Omental fat pad (tissue), 4 donors: Measurements from ENCODE around the gene ZNF598. TPM values are rescaled to one million over a fixed set of nuclear protein-coding genes. Genes with fewer than 3 reads are reported as not detected.

ENCODE experiments used
- ATAC-seq: fragments of 150-250 bp; one replicate; pipeline ENCODE4 v1.9.1; 2016; ENCODE audit warnings: mild to moderate bottlenecking, moderate library complexity; ENCODE audit not compliant: low FRiP score
- DNase-seq: peaks from one replicate; pipeline ENCODE4 v3.0.0-alpha.2; 2019; ENCODE audit warnings: low spot score
- total RNA-seq, 4 donors: library from RNA; depleted of rRNA; stranded (reverse); fragments of >200 nt; gene quantifications; one replicate each; pipeline ENCODE4 v1.1.0, GENCODE V29; 2016
- TF ChIP-seq, protein P1 (sequence below), 3 donors: fragments of 450-650 bp; IDR thresholded peaks; one replicate each; pipeline ENCODE4 v1.5.1; 2016 to 2017; ENCODE audit warnings: antibody characterized with exemption in 3 of 3, mild to moderate bottlenecking in 3 of 3, moderate library complexity in 2 of 3

Gene ZNF598
- 10 to 100 TPM; 19.1 to 49.0 (median 24.3) TPM for total RNA-seq

DNA sequence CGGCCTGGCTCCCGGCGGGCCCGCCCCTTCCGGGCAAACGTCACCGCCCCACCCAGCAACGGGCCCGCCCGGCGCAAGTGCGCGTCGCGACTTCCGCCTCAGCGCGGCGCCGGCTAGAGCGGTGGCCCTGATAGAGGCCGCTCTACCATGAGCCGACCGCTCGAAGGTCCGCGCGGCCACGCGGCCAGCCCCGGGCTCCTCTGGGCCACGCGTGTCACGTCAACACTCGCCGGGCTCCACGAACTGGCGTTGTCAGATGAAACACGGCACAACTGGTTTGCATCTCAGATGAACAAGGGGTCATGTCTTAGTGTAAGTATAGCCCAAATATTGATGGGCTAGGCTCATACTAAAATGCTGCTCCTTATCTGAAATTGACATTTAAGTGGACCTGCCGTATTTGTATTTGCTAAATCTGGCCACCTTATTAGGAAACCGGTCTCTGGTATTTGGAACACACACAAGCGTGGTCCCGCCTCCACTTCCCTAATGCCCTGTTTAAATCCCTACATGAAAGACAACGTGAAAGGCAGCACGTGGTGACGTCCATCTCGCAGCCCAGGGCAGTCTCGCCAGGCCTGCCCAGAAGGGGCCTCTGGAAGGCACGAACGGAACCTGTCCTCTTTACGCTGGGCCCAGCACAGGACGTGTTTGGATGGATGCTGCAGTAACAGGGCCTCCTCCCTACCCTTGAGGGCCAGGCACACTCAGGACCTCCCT is at the start of gene ZNF598:
ZNF598 (minus strand) TSS at position 31 of the 720 bp plus-strand sequence.
- DNase-seq, result no peak
- TF ChIP-seq, protein P1, sequence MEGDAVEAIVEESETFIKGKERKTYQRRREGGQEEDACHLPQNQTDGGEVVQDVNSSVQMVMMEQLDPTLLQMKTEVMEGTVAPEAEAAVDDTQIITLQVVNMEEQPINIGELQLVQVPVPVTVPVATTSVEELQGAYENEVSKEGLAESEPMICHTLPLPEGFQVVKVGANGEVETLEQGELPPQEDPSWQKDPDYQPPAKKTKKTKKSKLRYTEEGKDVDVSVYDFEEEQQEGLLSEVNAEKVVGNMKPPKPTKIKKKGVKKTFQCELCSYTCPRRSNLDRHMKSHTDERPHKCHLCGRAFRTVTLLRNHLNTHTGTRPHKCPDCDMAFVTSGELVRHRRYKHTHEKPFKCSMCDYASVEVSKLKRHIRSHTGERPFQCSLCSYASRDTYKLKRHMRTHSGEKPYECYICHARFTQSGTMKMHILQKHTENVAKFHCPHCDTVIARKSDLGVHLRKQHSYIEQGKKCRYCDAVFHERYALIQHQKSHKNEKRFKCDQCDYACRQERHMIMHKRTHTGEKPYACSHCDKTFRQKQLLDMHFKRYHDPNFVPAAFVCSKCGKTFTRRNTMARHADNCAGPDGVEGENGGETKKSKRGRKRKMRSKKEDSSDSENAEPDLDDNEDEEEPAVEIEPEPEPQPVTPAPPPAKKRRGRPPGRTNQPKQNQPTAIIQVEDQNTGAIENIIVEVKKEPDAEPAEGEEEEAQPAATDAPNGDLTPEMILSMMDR (IDR thresholded peaks at IDR 0.05), result no peak
- ATAC-seq, result peak; percentile 75

DNA sequence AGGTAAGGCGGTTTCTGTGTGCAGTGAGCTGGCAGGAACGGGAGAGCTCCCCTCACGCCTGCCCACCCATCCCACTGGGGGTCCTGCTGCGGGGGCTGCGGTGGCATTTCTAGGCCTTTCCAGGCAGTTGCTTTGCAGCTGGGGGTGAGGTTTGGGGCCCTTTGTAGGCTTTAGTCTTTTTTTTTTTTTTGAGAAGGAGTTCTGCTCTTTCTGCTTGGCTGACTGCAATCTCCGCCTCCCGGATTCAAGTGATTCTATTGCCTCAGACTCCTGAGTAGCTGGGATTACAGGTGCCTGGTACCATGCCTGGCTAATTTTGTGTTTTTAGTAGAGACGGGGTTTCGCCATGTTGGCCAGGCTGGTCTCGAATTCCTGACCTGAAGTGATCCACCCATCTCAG is 49.3 kb upstream of the ZNF598 start:
- TF ChIP-seq, protein P1 (IDR thresholded peaks at IDR 0.05), result no peak
- DNase-seq, result no peak
- ATAC-seq, result no peak

DNA sequence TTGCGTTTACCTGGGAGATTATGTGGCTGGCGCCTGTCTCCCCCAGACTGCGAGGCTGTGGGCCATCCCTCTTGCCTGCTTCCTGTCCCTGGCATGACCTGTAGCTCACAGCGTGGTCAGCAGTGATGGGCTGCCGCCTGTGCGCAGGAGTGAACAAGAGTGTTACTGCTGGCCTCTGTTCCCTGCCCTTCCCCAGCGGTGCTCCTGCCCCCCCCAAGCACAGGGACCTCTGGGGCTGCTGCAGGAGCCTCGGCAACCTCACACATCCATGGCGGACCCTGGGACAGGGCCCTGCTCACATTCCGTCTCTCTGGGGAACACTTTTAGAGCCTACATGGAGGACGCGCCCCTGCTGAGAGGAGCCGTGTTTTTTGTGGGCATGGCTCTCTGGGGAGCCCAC is 48.8 kb upstream of the ZNF598 start:
- ATAC-seq (no peak), DNase-seq (no peak)
- TF ChIP-seq, protein P1 (IDR thresholded peaks at IDR 0.05), result no peak

DNA sequence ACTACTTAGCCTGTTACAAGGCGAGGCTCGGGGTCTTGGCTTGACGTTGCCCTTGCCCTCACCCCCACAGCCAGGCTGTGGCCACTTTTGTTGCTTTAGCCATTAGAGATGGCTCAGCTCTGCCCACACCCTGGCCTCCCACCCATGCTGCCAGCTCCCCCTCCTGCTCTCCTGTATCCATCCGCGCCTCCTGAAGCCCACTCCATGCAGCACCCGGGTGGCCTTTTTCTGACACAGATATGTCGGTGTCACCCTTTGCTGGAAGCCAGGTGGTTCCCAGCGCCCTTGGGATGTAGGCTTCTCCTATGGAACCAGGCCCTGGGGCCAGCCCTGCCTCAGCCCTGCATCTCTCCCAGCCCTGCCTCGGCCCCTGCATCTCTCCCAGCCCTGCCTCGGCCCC is 47.8 kb upstream of the ZNF598 start:
- ATAC-seq (no peak), DNase-seq (no peak)
- TF ChIP-seq, protein P1 (IDR thresholded peaks at IDR 0.05), result no peak

DNA sequence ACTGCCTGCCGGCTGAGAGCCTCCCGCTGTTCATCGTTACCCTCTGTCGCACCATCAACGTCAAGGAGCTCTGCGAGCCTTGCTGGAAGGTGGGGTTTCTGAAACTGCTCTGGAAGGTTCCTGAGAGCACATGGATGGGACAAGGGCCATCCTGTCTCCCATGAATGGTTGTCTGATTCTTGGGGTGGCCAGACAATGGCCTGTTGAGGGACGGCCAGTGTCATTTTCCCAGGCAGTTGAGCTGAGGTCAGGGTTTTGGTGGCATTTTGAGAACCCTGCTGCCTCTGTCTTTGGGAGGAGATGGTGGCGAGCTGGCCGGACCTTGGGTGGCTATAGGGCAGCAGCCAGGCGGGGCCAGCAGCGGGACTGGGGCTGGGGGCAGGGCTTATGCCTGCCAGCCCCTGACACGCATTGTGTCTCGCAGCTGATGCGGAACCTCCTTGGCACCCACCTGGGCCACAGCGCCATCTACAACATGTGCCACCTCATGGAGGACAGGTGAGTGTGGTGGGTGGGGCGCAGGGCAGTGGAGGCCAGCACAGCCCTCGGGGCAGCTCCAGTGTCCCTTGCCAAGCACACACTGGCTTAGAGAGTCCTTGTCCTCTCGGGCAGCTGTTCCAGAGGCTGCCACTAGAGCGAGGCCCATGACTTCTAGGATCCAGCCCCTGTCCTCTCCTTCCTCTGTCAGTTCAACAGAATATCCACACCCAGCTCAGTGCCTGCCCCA is 47.2 kb upstream of the ZNF598 start:
- TF ChIP-seq, protein P1 (IDR thresholded peaks at IDR 0.05), result no peak
- no peak for ATAC-seq
- DNase-seq, result no peak

DNA sequence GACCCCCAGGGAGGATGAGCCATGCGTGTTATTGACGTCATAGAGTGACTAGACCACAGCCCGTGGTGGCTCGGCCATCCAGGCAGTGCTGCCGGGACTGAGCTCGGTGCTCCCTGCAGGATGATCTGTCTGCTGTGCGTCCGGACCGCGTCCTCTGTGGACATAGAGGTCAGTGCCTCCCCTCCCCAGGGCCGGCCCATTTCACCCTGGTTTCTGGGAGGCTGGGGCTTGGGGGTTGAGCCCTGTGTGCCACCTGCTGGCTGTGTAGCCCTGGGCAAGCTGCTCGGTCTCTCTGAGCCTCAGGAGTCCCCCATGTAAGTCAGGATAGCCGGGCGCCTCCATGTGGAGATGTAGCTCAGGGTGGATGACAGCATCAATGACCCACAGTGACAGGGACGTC is 46.5 kb upstream of the ZNF598 start:
- TF ChIP-seq, protein P1 (IDR thresholded peaks at IDR 0.05), result no peak
- ATAC-seq, result no peak
- DNase-seq, result no peak
